NCI-H1436 (cell line): ENCODE measurements around the gene SPATA31C1.
"Not testable (repeated sequence)": the region's sequence is repeated elsewhere in the genome, so short reads cannot be mapped to it uniquely, and the experiment has no call there.

ENCODE experiments used
- DNase-seq: peaks from one replicate; lab custom pipeline; 2025; lab: John Stamatoyannopoulos, UW

Gene SPATA31C1

GRCh38 chr9:87917662-87918061, at the start of gene SPATA31C1:
Gene SPATA31C1, plus strand, starts transcription at chr9:87917962.
- not testable (repeated sequence) for DNase-seq

- DNase-seq: no peak
Measured at GRCh38 chr9:87868175-87868574, 49.6 kb upstream of the SPATA31C1 start.

- DNase-seq: no peak
Measured at GRCh38 chr9:87868635-87869034, 49.1 kb upstream of the SPATA31C1 start.

- no peak for DNase-seq
Measured at GRCh38 chr9:87869082-87869481, 48.7 kb upstream of the SPATA31C1 start.

GRCh38 chr9:87871425-87872078, 46.2 kb upstream of the SPATA31C1 start:
- DNase-seq: no peak

- no peak for DNase-seq
Measured at GRCh38 chr9:87872079-87872624, 45.6 kb upstream of the SPATA31C1 start.

GRCh38 chr9:87873607-87874303, 44.0 kb upstream of the SPATA31C1 start:
- no peak for DNase-seq

GRCh38 chr9:87874304-87874623, 43.5 kb upstream of the SPATA31C1 start:
- DNase-seq: no peak

- DNase-seq: no peak
Measured at GRCh38 chr9:87875060-87875459, 42.7 kb upstream of the SPATA31C1 start.

- DNase-seq: no peak
Measured at GRCh38 chr9:87875831-87876545, 41.8 kb upstream of the SPATA31C1 start.

GRCh38 chr9:87876708-87877107, 41.1 kb upstream of the SPATA31C1 start:
- DNase-seq: no peak

- no peak for DNase-seq
Measured at GRCh38 chr9:87878989-87879511, 38.7 kb upstream of the SPATA31C1 start.

- no peak for DNase-seq
Measured at GRCh38 chr9:87880116-87880515, 37.6 kb upstream of the SPATA31C1 start.

- DNase-seq: no peak
Measured at GRCh38 chr9:87880683-87881082, 37.1 kb upstream of the SPATA31C1 start.

GRCh38 chr9:87882627-87883026, 35.1 kb upstream of the SPATA31C1 start, which contains the start of gene SPATA31E1:
Gene SPATA31E1, plus strand, starts transcription at chr9:87882877. Its CDS starts 15 bp downstream, at chr9:87882892.
- DNase-seq: no peak

- no peak for DNase-seq
Measured at GRCh38 chr9:87883274-87883673, 34.5 kb upstream of the SPATA31C1 start.

GRCh38 chr9:87883990-87884389, 33.8 kb upstream of the SPATA31C1 start:
- no peak for DNase-seq

GRCh38 chr9:87884578-87885459, 32.9 kb upstream of the SPATA31C1 start:
- DNase-seq: no peak

GRCh38 chr9:87885484-87886189, 32.1 kb upstream of the SPATA31C1 start:
- DNase-seq: no peak

GRCh38 chr9:87886210-87886932, 31.4 kb upstream of the SPATA31C1 start:
- no peak for DNase-seq
